Mesendoderm (in vitro differentiated cells): ENCODE measurements around the gene BNIPL.
A peak's percentile ranks its signal among the peaks of the same experiment; 100 is the strongest.

Experiments used
- DNase-seq: peaks from one replicate; pipeline ENCODE4 v3.0.0; 2013
- H2AK5ac ChIP-seq: 2 replicates; pipeline ENCODE4 v1.6.1; 2013; ENCODE audit warnings: low read length, inconsistent platforms
- H2BK120ac ChIP-seq: 2 replicates; pipeline ENCODE4 v1.6.1; 2013; ENCODE audit warnings: low read depth, mild to moderate bottlenecking, low read length, moderate library complexity, mixed read lengths
- H2BK15ac ChIP-seq: replicated peaks from 2 replicates; pipeline ENCODE4 v1.6.1; 2013; ENCODE audit warnings: low read depth, mild to moderate bottlenecking, moderate library complexity
- H2BK5ac ChIP-seq: 2 replicates; pipeline ENCODE4 v1.6.1; 2013; ENCODE audit warnings: low read length, inconsistent platforms
- H3K18ac ChIP-seq: 2 replicates; pipeline ENCODE4 v1.6.1; 2013; ENCODE audit warnings: mild to moderate bottlenecking, low read length, mixed read lengths
- H3K23ac ChIP-seq: one replicate; pipeline ENCODE4 v1.6.1; 2013; ENCODE audit warnings: low read length
- H3K27ac ChIP-seq: 2 replicates; pipeline ENCODE4 v1.5.1; 2013; ENCODE audit warnings: low read depth, mild to moderate bottlenecking, inconsistent platforms, low read length, moderate library complexity
- H3K27me3 ChIP-seq: 2 replicates; pipeline ENCODE4 v1.6.1; 2013; ENCODE audit warnings: low read length, control low read depth, mild to moderate bottlenecking, inconsistent platforms; ENCODE audit not compliant: insufficient read depth, poor library complexity
- H3K36me3 ChIP-seq: 2 replicates; pipeline ENCODE4 v1.6.1; 2013; ENCODE audit warnings: low read length, inconsistent platforms; ENCODE audit not compliant: control insufficient read depth, insufficient read depth
- H3K4ac ChIP-seq: one replicate; pipeline ENCODE4 v1.6.1; 2013; ENCODE audit warnings: low read depth, mild to moderate bottlenecking, low read length, moderate library complexity
- H3K4me1 ChIP-seq: 2 replicates; pipeline ENCODE4 v1.6.1; 2013; ENCODE audit warnings: low read depth, low read length, inconsistent platforms; ENCODE audit not compliant: control insufficient read depth
- H3K4me2 ChIP-seq: 2 replicates; pipeline ENCODE4 v1.6.1; 2013; ENCODE audit warnings: low read length
- H3K4me3 ChIP-seq: 2 replicates; pipeline ENCODE4 v1.5.1; 2013; ENCODE audit warnings: mild to moderate bottlenecking, low read length
- H3K56ac ChIP-seq: one replicate; pipeline ENCODE4 v1.6.1; 2013; ENCODE audit warnings: low read length
- H3K79me1 ChIP-seq: 2 replicates; pipeline ENCODE4 v1.6.1; 2013; ENCODE audit warnings: low read length, inconsistent platforms
- H3K79me2 ChIP-seq: 2 replicates; pipeline ENCODE4 v1.6.1; 2013; ENCODE audit warnings: mild to moderate bottlenecking, low read length; ENCODE audit not compliant: control insufficient read depth, insufficient read depth
- H3K9ac ChIP-seq: 2 replicates; pipeline ENCODE4 v1.6.1; 2013; ENCODE audit warnings: low read length, inconsistent platforms
- H4K5ac ChIP-seq: one replicate; pipeline ENCODE4 v1.6.1; 2013; ENCODE audit warnings: low read length
- H4K8ac ChIP-seq: one replicate; pipeline ENCODE4 v1.6.1; 2013; ENCODE audit warnings: low read depth, mild to moderate bottlenecking, control low read depth, low read length, moderate library complexity
- WGBS: extraction: QIAGEN DNeasy Blood & Tissue Kit; methylation state at CpG from one replicate; pipeline ENCODE4 v1.1.7; 2013; ENCODE audit warnings: low lambda C conversion rate, missing lambda C conversion rate; ENCODE audit not compliant: insufficient coverage; ENCODE audit errors: extremely low coverage; 5-methylcytosine and 5-hydroxymethylcytosine counted together

BNIPL gene

DNA sequence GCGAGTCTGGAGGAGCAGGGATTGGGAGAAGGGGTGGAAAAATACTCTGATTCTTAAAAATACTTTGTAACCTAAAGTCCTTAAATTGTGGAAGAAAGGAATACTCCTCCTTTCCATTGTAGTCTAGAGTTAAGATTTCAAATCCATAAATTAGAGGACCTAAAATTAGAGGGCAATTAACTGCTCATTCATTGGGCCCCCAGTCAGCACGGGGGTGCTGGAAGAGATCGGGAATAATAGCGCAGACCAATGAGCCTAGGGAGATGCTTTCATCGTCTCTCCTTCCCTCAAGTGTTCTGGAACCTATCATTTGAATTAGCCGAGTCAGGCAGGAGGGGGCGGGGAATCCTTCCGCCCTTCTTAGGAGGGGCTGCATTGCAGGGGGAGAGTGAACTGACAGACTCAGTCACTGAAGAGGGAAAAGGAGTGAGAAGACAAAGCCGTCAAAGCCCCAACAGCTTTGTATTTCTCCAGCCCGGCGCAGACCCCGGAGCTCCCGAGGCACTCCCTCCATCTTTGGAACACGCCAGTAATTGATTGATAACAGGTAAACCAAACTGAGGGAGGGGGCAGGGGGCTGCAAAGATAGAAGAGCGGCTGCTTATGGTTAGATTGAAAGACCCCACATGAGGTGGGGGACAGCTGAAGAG is 23.7 kb downstream of the BNIPL start, which contains the start of gene MLLT11:
MLLT11 (plus strand) TSS at position 391 of the 650 bp plus-strand sequence. CDS start 6,828 bp downstream, outside the sequence.
- H3K27ac ChIP-seq = peak within 1 kb of the TSS; percentile 92
- peak within 1 kb of the TSS; percentile 60 for H2AK5ac ChIP-seq
- H2BK15ac ChIP-seq = no peak within 1 kb of the TSS
- peak within 1 kb of the TSS; percentile 69 for H4K8ac ChIP-seq
- no CpG with 5 or more reads among the region's 15 CpGs for WGBS
- peak within 1 kb of the TSS; percentile 95 for H3K4ac ChIP-seq
- peaks cover 70% of the 10 kb centered on the region for H3K79me2 ChIP-seq
- peak within 1 kb of the TSS; percentile 96 for H3K56ac ChIP-seq
- H3K9ac ChIP-seq = peak within 1 kb of the TSS; percentile 89
- peak within 1 kb of the TSS; percentile 66 for H2BK5ac ChIP-seq
- peaks cover 10% of the 10 kb centered on the region for H3K4me1 ChIP-seq
- peak within 1 kb of the TSS; percentile 91 for H3K4me3 ChIP-seq
- peaks cover 8% of the 10 kb centered on the region for H3K36me3 ChIP-seq
- H3K27me3 ChIP-seq = no peaks in the 10 kb centered on the region
- peaks cover 17% of the 10 kb centered on the region for H3K79me1 ChIP-seq
- peak within 1 kb of the TSS; percentile 92 for H4K5ac ChIP-seq
- H3K4me2 ChIP-seq = peak within 1 kb of the TSS; percentile 89
- peak within 1 kb of the TSS; percentile 76 for H2BK120ac ChIP-seq
- peak within 1 kb of the TSS; percentile 95 for H3K23ac ChIP-seq
- peak; percentile 98 for DNase-seq
- peak within 1 kb of the TSS; percentile 94 for H3K18ac ChIP-seq

DNA sequence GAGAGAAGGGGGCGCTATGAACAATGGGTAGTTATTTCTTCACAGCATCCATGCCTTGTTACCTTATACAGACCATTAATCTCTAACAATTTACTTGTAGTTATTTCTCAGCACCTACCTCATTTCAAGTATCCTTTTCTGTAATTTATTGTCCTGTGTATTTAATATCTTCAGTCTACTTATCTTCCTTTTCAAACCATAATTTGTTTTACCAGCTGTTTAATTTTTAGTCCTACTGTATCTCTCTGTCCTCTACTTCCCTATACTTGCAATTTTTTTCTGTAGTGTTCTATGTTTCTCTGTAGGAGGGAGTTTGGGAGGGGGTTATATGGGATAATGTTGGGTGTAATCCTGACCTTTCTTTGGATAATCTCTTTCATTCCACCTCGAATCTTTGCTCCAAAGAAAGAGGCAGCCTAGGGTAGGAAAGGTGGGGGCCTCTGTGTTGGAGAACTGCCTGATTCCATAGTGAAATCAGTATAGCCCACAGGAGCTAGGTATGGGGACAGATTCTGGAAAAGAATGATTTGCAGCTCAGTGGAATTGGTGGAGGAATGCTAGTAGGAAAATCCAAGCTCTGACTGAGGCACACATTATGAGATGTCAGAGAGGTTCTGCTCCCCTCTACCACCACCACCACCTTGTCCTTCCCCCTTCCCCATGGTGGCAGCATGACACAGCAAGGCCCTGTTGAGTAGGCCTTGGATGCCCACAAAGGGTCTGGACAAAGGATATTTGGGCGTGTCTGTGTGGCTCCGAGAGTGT is 24.5 kb downstream of the BNIPL start:
- Histone ChIP-seq H3K23ac (no peak overlapping the region), H4K5ac (no peak overlapping the region), H4K8ac (no peak overlapping the region), H2BK120ac (no peak overlapping the region), H3K4ac (peak overlapping the region; percentile 95), H3K27me3 (no peaks in the 10 kb centered on the region), H2AK5ac (peak overlapping the region; percentile 60), H2BK15ac (no peak overlapping the region), H3K27ac (peak overlapping the region; percentile 92), H3K36me3 (peaks cover 7% of the 10 kb centered on the region), H3K56ac (peak overlapping the region; percentile 92), H3K79me1 (peaks cover 17% of the 10 kb centered on the region), H3K4me2 (peak overlapping the region; percentile 40), H3K4me3 (peak overlapping the region; percentile 82), H3K18ac (peak overlapping the region; percentile 94), H2BK5ac (peak overlapping the region; percentile 38), H3K9ac (peak overlapping the region; percentile 89), H3K79me2 (peaks cover 74% of the 10 kb centered on the region), H3K4me1 (peaks cover 10% of the 10 kb centered on the region)
- peak; percentile 64 for DNase-seq
- WGBS = no CpG with 5 or more reads among the region's 4 CpGs

DNA sequence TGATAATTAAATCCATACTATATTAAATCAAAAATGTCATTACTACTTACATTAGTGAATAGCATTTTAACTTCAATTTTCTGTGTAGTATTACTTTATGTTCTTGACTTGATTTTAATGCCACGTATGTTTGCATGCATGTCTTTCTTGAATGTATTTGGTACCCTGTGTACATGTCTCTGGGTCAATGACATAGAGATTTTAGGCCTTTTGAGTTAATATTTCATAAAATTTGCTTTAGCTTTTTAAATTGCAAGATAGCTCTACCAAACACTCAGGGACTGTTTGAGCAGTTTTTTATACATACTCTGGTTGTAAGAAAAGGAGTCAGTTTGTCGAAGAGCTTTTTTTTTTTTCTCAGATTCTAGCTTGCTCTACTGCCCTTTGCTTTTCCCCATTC is 25.3 kb downstream of the BNIPL start:
- DNase-seq = no peak
- WGBS = no CpG with 5 or more reads among the region's 2 CpGs
- peaks cover 11% of the 10 kb centered on the region for H3K79me1 ChIP-seq

DNA sequence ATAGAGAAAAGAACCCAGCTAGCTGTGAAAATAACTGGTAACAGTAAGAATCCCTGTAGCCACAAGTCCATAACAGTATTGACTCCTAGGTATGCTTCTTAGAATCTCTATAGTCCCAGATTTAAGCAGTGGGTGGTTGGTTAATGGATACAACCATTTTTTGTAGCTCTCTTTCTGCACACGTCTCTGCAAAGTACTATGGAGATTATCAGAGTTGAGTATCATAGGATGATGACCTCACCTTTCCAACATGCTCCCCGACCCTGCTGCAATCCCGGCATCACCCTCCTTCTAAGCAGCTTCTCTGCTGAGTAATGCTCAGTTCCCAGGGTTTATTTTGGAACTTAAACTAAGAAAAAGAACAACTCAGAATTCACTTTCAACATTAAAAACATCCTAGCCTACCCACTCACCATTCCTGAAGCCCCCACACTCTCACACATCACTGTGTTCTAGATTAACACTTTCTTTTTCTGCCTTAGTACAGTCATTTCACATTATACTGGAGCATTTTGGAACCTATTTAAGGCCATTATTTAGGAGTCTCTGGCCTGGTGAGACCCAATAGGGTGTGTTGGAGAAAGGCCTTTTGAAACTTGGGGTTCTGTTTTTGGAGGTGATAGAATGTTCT is 26.5 kb downstream of the BNIPL start:
- no peak overlapping the region for H2BK120ac ChIP-seq
- no peak overlapping the region for H4K5ac ChIP-seq
- peaks cover 5% of the 10 kb centered on the region for H3K4me1 ChIP-seq
- peak overlapping the region; percentile 6 for H3K56ac ChIP-seq
- H2BK15ac ChIP-seq = no peak overlapping the region
- no peak overlapping the region for H4K8ac ChIP-seq
- peak overlapping the region; percentile 33 for H3K9ac ChIP-seq
- no peak overlapping the region for H2BK5ac ChIP-seq
- H3K27me3 ChIP-seq = no peaks in the 10 kb centered on the region
- WGBS = no CpG with 5 or more reads among the region's 3 CpGs
- no peak overlapping the region for H2AK5ac ChIP-seq
- H3K23ac ChIP-seq = no peak overlapping the region
- peak overlapping the region; percentile 25 for H3K4me2 ChIP-seq
- H3K27ac ChIP-seq = no peak overlapping the region
- H3K79me1 ChIP-seq = peaks cover 11% of the 10 kb centered on the region
- peaks cover 5% of the 10 kb centered on the region for H3K36me3 ChIP-seq
- no peak overlapping the region for H3K18ac ChIP-seq
- DNase-seq = peak; percentile 80
- H3K4ac ChIP-seq = no peak overlapping the region
- peaks cover 64% of the 10 kb centered on the region for H3K79me2 ChIP-seq
- no peak overlapping the region for H3K4me3 ChIP-seq

More for the DNA sequence above, 25.3 kb downstream of the BNIPL start:
- Histone ChIP-seq H2BK120ac (no peak overlapping the region), H2AK5ac (no peak overlapping the region), H3K4ac (no peak overlapping the region), H3K27ac (no peak overlapping the region), H2BK15ac (no peak overlapping the region), H3K36me3 (peaks cover 3% of the 10 kb centered on the region), H3K4me3 (peak overlapping the region; percentile 21), H4K5ac (no peak overlapping the region), H2BK5ac (no peak overlapping the region), H3K23ac (no peak overlapping the region), H3K56ac (peak overlapping the region; percentile 92), H3K79me2 (peaks cover 71% of the 10 kb centered on the region), H3K4me1 (peaks cover 7% of the 10 kb centered on the region), H3K9ac (peak overlapping the region; percentile 89), H4K8ac (no peak overlapping the region), H3K18ac (no peak overlapping the region), H3K27me3 (no peaks in the 10 kb centered on the region), H3K4me2 (peak overlapping the region; percentile 54)

DNA sequence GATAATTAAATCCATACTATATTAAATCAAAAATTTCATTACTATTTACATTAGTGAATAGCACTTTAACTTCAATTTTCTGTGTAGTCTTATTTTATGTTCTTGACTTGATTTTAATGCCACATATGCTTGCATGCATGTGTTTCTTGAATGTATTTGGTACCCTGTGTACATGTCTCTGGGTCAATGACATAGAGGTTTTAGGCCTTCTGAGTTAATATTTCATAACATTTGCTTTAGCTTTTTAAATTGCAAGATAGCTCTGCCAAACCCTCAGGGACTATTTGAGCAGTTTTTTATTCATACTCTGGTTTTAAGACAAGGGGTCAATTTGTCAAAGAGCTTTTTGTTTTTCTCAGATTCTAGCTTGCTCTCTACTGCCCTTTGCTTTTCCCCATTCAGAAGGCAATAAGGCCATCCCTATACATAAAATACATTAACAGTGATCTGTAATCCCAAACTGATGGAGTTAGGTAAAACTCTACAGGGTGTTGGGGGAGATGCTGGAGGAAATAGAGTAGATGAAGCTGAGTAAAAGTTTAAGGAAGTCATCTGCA is 28.8 kb downstream of the BNIPL start:
- Histone ChIP-seq H3K27ac (no peak overlapping the region), H3K56ac (no peak overlapping the region), H3K4ac (no peak overlapping the region)

More for the DNA sequence above, 28.8 kb downstream of the BNIPL start:
- Histone ChIP-seq H2AK5ac (no peak overlapping the region), H3K4me2 (no peak overlapping the region), H2BK120ac (no peak overlapping the region), H3K79me1 (peaks cover 8% of the 10 kb centered on the region), H3K23ac (no peak overlapping the region), H4K8ac (no peak overlapping the region), H3K79me2 (peaks cover 49% of the 10 kb centered on the region), H3K36me3 (peaks cover 5% of the 10 kb centered on the region), H3K27me3 (no peaks in the 10 kb centered on the region), H3K4me1 (peaks cover 3% of the 10 kb centered on the region), H3K4me3 (no peak overlapping the region), H3K9ac (no peak overlapping the region), H3K18ac (no peak overlapping the region), H4K5ac (no peak overlapping the region), H2BK5ac (no peak overlapping the region), H2BK15ac (no peak overlapping the region)
- no peak for DNase-seq
